ENCODE results near the gene LLGL2.

- TF ChIP-seq CTCF (IDR thresholded peaks at IDR 0.05; ENCODE audit: low read length): no peak
- no peak for TF ChIP-seq EZH2 (optimal IDR thresholded peaks at IDR 0.05; ENCODE audit: low read depth, low read length)
- TF ChIP-seq EZH2phosphoT487 (IDR thresholded peaks at IDR 0.05; ENCODE audit: low read length): no peak
Measured at GRCh38 chr17:75526555-75527270, 1.2 kb downstream of the LLGL2 start.

Measured in MM.1S (cell line).